Measurements from ENCODE around the gene KRTAP2-3. TPM values are rescaled to one million over a fixed set of nuclear protein-coding genes. Genes with fewer than 3 reads are reported as not detected.
"Not testable (repeated sequence)": the region's sequence is repeated elsewhere in the genome, so short reads cannot be mapped to it uniquely, and the experiment has no call there.

The KRTAP2-3 gene, protein sequence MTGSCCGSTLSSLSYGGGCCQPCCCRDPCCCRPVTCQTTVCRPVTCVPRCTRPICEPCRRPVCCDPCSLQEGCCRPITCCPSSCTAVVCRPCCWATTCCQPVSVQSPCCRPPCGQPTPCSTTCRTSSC
- not detected for total RNA-seq
- long read RNA-seq: 0 reads

DNA sequence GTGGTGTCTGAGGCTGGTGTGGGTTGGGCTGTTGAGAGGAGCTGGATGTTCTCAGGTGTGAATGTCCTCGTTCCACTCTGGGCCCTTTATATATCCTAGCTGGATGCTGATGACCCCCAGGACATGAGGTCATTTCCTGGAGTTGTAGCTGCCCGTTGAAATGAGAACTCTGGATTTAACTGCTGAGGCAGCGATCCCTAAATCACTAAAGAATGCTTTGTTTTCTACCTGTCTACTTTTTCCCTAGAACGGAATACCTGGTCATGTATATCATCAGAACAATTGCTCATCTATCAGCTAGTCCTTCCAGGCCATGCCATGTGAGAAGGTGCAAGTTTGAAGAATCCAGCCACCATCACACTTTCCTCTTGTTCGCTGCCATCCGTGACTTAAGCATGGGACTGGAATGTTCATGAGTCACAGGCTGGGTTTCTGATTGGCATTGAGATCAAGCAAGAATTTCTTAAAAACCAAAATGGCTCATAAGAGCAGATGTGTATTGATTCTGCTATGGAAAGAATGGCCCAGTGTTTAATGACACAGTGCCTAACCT lies at the start of gene KRTAP2-3:
TSS of gene KRTAP2-3 (minus strand) at position 63 of the 553 bp plus-strand sequence. CDS start 64 bp downstream, outside the sequence.
- Histone ChIP-seq H3K36me3 (no peaks in the 10 kb centered on the region), H3K27ac (no peak within 1 kb of the TSS), H3K4me1 (no peaks in the 10 kb centered on the region), H3K27me3 (ENCODE audit: low read depth) (peaks cover 28% of the 10 kb centered on the region), H3K9me3 (no peaks in the 10 kb centered on the region), H3K4me3 (no peak within 1 kb of the TSS)
- intact Hi-C loops (cut with DNase I): no loop called here
- TF ChIP-seq CTCF (IDR thresholded peaks at IDR 0.05): no peak
- DNase-seq: no peak
- ATAC-seq: no peak

DNA sequence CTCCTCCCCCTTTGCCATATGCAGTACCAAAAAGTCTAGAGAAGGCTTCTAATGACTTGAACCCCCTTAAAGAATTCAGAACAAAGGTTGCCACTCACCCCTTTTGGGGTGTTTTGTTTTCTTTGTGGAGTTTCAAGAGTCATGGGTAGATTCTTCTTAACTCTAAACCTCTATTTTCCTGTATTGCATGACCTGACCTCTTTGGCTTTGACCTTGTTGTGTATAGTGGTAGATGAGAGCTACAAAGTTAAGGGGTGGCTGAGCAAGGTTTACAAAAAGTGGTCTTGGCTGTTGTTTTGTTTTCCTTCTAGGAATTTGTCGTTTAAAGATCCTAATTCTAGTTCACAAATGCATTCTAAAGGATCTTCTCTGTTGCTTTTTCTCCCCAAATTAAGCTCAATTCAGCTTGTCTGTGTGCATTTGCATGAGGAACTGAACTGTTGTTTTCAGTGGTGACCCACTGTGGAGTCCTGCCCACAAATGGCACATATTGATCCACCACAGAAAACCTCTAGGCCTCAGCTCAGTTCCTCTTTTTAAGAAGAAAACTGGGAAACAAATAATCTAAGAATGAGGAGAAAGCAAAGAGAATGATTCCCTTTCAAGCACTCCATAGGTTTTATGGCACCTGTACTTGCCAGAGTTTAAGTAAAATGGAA lies 48.9 kb upstream of the KRTAP2-3 start:
- DNase-seq; H3K4me3 ChIP-seq; H3K9me3 ChIP-seq; H3K27ac ChIP-seq; H3K36me3 ChIP-seq; ATAC-seq; H3K27me3 ChIP-seq (ENCODE audit: low read depth); H3K4me1 ChIP-seq; intact Hi-C loops (cut with DNase I): not testable (repeated sequence)

GRCh38 chr17:41107941-41108450 lies 48.1 kb upstream of the KRTAP2-3 start:
- no peaks in the 10 kb centered on the region for H3K9me3 ChIP-seq
- no peak for DNase-seq
- intact Hi-C loops (cut with DNase I): no loop called here
- H3K4me3 ChIP-seq: no peak overlapping the region
- no peaks in the 10 kb centered on the region for H3K36me3 ChIP-seq
- TF ChIP-seq CTCF (IDR thresholded peaks at IDR 0.05): no peak
- H3K4me1 ChIP-seq: no peaks in the 10 kb centered on the region
- no peak for ATAC-seq
- no peak overlapping the region for H3K27ac ChIP-seq
- no peaks in the 10 kb centered on the region for H3K27me3 ChIP-seq (ENCODE audit: low read depth)

- DNase-seq; H3K36me3 ChIP-seq; intact Hi-C loops (cut with DNase I); H3K9me3 ChIP-seq; H3K27me3 ChIP-seq (ENCODE audit: low read depth); ATAC-seq; H3K4me3 ChIP-seq; H3K27ac ChIP-seq; H3K4me1 ChIP-seq: not testable (repeated sequence)
Observed at GRCh38 chr17:41105347-41105746, 45.4 kb upstream of the KRTAP2-3 start, which contains the start of gene KRTAP4-9. Gene KRTAP4-9 (plus strand): TSS chr17:41105389. CDS start chr17:41105389, 0 bp downstream.

DNA sequence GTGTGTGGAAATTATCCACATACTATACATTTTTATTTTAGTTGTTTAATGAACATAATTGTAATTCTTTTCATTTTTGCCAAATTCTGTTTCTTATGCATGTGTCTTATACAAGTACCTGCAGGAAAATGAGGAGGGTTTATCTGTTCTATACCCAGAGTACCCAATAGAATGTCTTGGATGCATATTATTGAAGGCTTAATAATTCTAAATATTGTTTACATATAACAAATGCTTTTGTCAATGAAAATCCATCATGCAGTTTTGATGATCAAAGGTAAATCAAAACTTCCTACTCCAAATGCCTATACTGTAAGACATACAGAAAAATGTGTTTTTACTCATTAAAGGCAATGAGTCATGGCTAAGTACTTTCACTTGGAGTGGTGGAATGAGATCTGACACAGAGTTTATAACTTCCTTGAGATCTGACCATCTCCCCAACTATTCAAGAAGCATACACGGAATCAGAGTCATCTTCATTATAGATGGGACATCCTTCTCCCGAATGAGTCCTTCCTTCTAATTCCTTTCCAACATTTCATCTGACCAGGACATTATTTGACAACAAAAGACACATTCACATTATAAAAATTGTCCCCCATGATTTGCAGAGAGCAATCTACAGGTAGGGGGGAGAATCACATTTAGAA lies 44.6 kb upstream of the KRTAP2-3 start:
- intact Hi-C loops (cut with DNase I); H3K36me3 ChIP-seq; H3K4me3 ChIP-seq; ATAC-seq; H3K27ac ChIP-seq; H3K27me3 ChIP-seq (ENCODE audit: low read depth); DNase-seq; H3K4me1 ChIP-seq; H3K9me3 ChIP-seq: not testable (repeated sequence)

- no peak overlapping the region for H3K4me3 ChIP-seq
- no peaks in the 10 kb centered on the region for H3K4me1 ChIP-seq
- H3K27me3 ChIP-seq (ENCODE audit: low read depth): no peaks in the 10 kb centered on the region
- DNase-seq (no peak), ATAC-seq (no peak)
- TF ChIP-seq CTCF (IDR thresholded peaks at IDR 0.05): no peak
- H3K9me3 ChIP-seq: no peaks in the 10 kb centered on the region
- H3K36me3 ChIP-seq: no peaks in the 10 kb centered on the region
- H3K27ac ChIP-seq: no peak overlapping the region
- intact Hi-C loops (cut with DNase I): no loop called here
Observed at GRCh38 chr17:41103896-41104295, 44.0 kb upstream of the KRTAP2-3 start.

Measured in lower lobe of right lung (tissue), 2 donors.